Prostate gland (tissue), 2 donors: ENCODE results near the gene SRGAP3.

ENCODE experiments used
- POLR2AphosphoS5 ChIP-seq: sonication (generic); formaldehyde crosslinking; IDR thresholded peaks from one replicate; pipeline ENCODE4 v1.6.1; 2017; ENCODE audit warnings: antibody characterized with exemption
- TF ChIP-seq, protein P1 (sequence below), 4 experiments: fragments of 200-600 bp in 2 of 4; fragments of 450-650 bp in 2 of 4; sonication (generic) in 2 of 4; IDR thresholded peaks; 1 replicate in 3 of 4; 2 replicates in 1 of 4; pipeline ENCODE4 v1.5.1; 2016 to 2019; ENCODE audit warnings: antibody characterized with exemption in 4 of 4, mild to moderate bottlenecking in 2 of 4, moderate library complexity in 2 of 4

DNA sequence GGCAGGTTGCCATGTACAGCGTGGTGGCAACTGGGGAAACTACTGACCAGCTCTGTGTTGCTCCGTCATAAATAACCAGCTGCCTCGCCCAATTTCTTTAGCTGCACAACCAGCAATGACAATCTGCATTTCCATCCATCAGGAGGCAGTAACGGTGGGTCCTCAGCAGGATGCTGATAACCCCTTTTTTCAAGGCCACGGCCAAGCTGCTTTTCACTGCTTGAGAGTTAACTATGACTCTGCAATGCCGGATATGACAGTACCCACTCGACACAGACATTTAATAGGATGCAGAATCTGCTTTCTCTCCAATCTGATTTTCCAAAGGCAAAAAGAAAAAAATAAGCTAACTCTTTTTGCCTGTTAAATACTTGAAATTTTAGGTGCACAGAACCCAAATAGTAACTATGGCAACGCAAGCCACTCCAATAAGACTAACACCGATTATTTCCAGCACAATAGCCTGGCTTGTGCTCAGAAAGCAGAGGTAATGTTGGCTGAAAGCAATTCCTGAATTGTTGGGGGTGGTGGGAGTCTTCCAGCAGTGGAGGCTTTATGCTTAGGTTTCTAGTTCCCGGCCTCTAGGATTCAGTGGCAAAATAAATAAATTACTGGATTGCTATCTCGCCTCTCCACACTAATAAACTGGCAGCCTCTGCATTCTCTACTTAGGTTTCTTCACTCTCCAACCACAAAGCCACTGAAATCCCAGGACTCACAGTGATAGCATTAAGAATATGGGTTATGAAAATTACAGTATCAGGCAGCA is 31.2 kb upstream of the SRGAP3 start:
- TF ChIP-seq POLR2AphosphoS5: no peak
- TF ChIP-seq, protein P1, sequence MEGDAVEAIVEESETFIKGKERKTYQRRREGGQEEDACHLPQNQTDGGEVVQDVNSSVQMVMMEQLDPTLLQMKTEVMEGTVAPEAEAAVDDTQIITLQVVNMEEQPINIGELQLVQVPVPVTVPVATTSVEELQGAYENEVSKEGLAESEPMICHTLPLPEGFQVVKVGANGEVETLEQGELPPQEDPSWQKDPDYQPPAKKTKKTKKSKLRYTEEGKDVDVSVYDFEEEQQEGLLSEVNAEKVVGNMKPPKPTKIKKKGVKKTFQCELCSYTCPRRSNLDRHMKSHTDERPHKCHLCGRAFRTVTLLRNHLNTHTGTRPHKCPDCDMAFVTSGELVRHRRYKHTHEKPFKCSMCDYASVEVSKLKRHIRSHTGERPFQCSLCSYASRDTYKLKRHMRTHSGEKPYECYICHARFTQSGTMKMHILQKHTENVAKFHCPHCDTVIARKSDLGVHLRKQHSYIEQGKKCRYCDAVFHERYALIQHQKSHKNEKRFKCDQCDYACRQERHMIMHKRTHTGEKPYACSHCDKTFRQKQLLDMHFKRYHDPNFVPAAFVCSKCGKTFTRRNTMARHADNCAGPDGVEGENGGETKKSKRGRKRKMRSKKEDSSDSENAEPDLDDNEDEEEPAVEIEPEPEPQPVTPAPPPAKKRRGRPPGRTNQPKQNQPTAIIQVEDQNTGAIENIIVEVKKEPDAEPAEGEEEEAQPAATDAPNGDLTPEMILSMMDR (IDR thresholded peaks at IDR 0.05): no peak
